Stimulated activated CD4-positive, alpha-beta T cell treated with anti-CD3 and anti-CD28 coated beads, Interleukin-15, amount 100 ng/mL, for 48 hours (primary cell): ENCODE results near the gene HERPUD2.

ENCODE experiments used
- DNase-seq, 2 donors: peaks; one replicate each; pipeline ENCODE4 v3.0.0-alpha.2; 2020; ENCODE audit warnings: low read depth in 2 of 2

Gene HERPUD2

GRCh38 chr7:35694784-35695472, at the start of gene HERPUD2:
HERPUD2 (minus strand) TSS chr7:35695135; CDS start chr7:35694330, 805 bp downstream.
- peak; percentile 84 to 89 for DNase-seq

- no peak for DNase-seq
These were observed 44.0 kb upstream of the HERPUD2 start for GRCh38 chr7:35738889-35739288.

- no peak for DNase-seq
These were observed 41.8 kb upstream of the HERPUD2 start for GRCh38 chr7:35736725-35737124.

GRCh38 chr7:35735396-35735795, 40.5 kb upstream of the HERPUD2 start:
- DNase-seq, result no peak

- DNase-seq, result no peak
These were observed 39.1 kb upstream of the HERPUD2 start for GRCh38 chr7:35734001-35734483.

GRCh38 chr7:35731349-35731748, 36.4 kb upstream of the HERPUD2 start:
- DNase-seq, result no peak

GRCh38 chr7:35729061-35729783, 34.3 kb upstream of the HERPUD2 start:
- DNase-seq, result no peak

- DNase-seq, result no peak
These were observed 33.6 kb upstream of the HERPUD2 start for GRCh38 chr7:35728412-35729060.

GRCh38 chr7:35727571-35727970, 32.6 kb upstream of the HERPUD2 start:
- peak in 1 of 2 donors; percentile 25 for DNase-seq

GRCh38 chr7:35726654-35727053, 31.7 kb upstream of the HERPUD2 start:
- no peak for DNase-seq

- DNase-seq, result no peak
These were observed 30.3 kb upstream of the HERPUD2 start for GRCh38 chr7:35725280-35725680.

- no peak for DNase-seq
These were observed 28.1 kb upstream of the HERPUD2 start for GRCh38 chr7:35723011-35723410.

- no peak for DNase-seq
These were observed 27.3 kb upstream of the HERPUD2 start for GRCh38 chr7:35722054-35722849.

GRCh38 chr7:35721288-35721687, 26.4 kb upstream of the HERPUD2 start:
- no peak for DNase-seq

- DNase-seq, result no peak
These were observed 25.9 kb upstream of the HERPUD2 start for GRCh38 chr7:35720849-35721248.

GRCh38 chr7:35720032-35720431, 25.1 kb upstream of the HERPUD2 start:
- DNase-seq, result no peak

- no peak for DNase-seq
These were observed 23.1 kb upstream of the HERPUD2 start for GRCh38 chr7:35718047-35718446.

- DNase-seq, result no peak
These were observed 22.6 kb upstream of the HERPUD2 start for GRCh38 chr7:35717516-35717915.

- no peak for DNase-seq
These were observed 22.1 kb upstream of the HERPUD2 start for GRCh38 chr7:35717013-35717412.

- DNase-seq, result no peak
These were observed 21.3 kb upstream of the HERPUD2 start for GRCh38 chr7:35716038-35716803.

- DNase-seq, result no peak
These were observed 19.9 kb upstream of the HERPUD2 start for GRCh38 chr7:35714862-35715261.
